DOHH2 (cell line): ENCODE results near the gene POLA2.

ENCODE experiments used
- H3F3A ChIP-seq: fragments of 200-600 bp; sonication (generic), shearing (Covaris generic); 2 replicates; pipeline ENCODE4 v1.6.0; 2016; ENCODE audit warnings: antibody characterized with exemption, mild to moderate bottlenecking; ENCODE audit not compliant: control insufficient read depth, insufficient read depth
- H3K27ac ChIP-seq: fragments of 200-600 bp; sonication (generic); 2 replicates; pipeline ENCODE4 v1.5.1; 2014; ENCODE audit warnings: low read depth, mild to moderate bottlenecking, low read length, moderate library complexity
- H3K27me3 ChIP-seq: fragments of 200-600 bp; sonication (generic); 2 replicates; pipeline ENCODE4 v1.6.1; 2014; ENCODE audit warnings: mild to moderate bottlenecking, low read length, mixed read lengths; ENCODE audit not compliant: control insufficient read depth
- H3K36me3 ChIP-seq: fragments of 200-600 bp; sonication (generic); 2 replicates; pipeline ENCODE4 v1.6.1; 2014; ENCODE audit warnings: mild to moderate bottlenecking, low read length, moderate library complexity, mixed read lengths; ENCODE audit not compliant: control insufficient read depth
- H3K4me1 ChIP-seq: fragments of 200-600 bp; sonication (generic); 2 replicates; pipeline ENCODE4 v1.6.1; 2014; ENCODE audit warnings: mild to moderate bottlenecking, low read length, mixed read lengths; ENCODE audit not compliant: control insufficient read depth
- H3K4me2 ChIP-seq: fragments of 200-600 bp; sonication (generic); 2 replicates; pipeline ENCODE4 v1.6.0; 2014; ENCODE audit warnings: mild to moderate bottlenecking, low read length, moderate library complexity
- H3K4me3 ChIP-seq: fragments of 200-600 bp; sonication (generic); 2 replicates; pipeline ENCODE4 v1.5.1; 2014; ENCODE audit warnings: mild to moderate bottlenecking, low read length, mixed read lengths
- H3K79me2 ChIP-seq: fragments of 200-600 bp; sonication (generic); 2 replicates; pipeline ENCODE4 v1.6.1; 2014; ENCODE audit warnings: mild to moderate bottlenecking, low read length, mixed read lengths; ENCODE audit not compliant: control insufficient read depth
- H3K9me2 ChIP-seq: fragments of 200-600 bp; sonication (generic); replicated peaks from 2 replicates; pipeline ENCODE4 v1.6.1; 2014; ENCODE audit warnings: mild to moderate bottlenecking, low read length, mixed read lengths; ENCODE audit not compliant: control insufficient read depth
- H3K9me3 ChIP-seq: fragments of 200-600 bp; sonication (generic); 2 replicates; pipeline ENCODE4 v1.6.1; 2014; ENCODE audit warnings: antibody characterized with exemption, low read length, mixed read lengths; ENCODE audit not compliant: control insufficient read depth, insufficient read depth
- H4K20me1 ChIP-seq: fragments of 200-600 bp; sonication (generic); 2 replicates; pipeline ENCODE4 v1.6.0; 2014; ENCODE audit warnings: low read depth, mild to moderate bottlenecking, antibody characterized with exemption, low read length, moderate library complexity; ENCODE audit not compliant: control insufficient read depth, insufficient read depth
- CTCF ChIP-seq: fragments of 200-600 bp; sonication (generic); IDR thresholded peaks from one replicate; pipeline ENCODE4 v1.5.1; 2014; ENCODE audit warnings: antibody characterized with exemption, mild to moderate bottlenecking, low read depth, low read length; ENCODE audit not compliant: poor library complexity, severe bottlenecking
- EZH2phosphoT487 ChIP-seq: fragments of 200-600 bp; sonication (generic); IDR thresholded peaks from 2 replicates; pipeline ENCODE4 v1.6.1; 2017; ENCODE audit warnings: borderline replicate concordance, mild to moderate bottlenecking, antibody characterized with exemption, low read length, moderate library complexity, mixed read lengths

The POLA2 gene

DNA sequence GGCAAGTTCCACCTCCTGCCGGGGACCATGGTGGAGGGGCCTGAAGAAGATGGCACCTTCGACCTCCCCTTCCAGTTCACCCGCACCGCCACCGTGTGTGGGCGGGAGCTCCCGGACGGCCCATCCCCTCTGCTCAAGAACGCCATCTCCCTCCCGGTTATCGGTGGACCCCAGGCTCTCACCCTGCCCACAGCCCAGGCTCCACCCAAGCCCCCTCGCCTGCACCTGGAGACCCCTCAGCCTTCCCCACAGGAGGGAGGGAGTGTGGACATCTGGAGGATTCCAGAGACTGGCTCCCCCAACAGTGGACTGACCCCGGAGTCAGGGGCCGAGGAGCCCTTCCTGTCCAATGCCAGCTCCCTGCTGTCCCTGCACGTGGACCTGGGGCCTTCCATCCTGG, 59.3 kb downstream of the POLA2 start:
- Histone ChIP-seq H3K27ac (no peak overlapping the region), H3K9me2 (no peaks in the 10 kb centered on the region), H3K36me3 (no peaks in the 10 kb centered on the region), H4K20me1 (no peaks in the 10 kb centered on the region), H3K4me3 (no peak overlapping the region), H3F3A (0 out of 2 replicates have a peak, but pooled peaks cover 6% of the 10 kb centered on the region), H3K27me3 (no peaks in the 10 kb centered on the region), H3K79me2 (no peaks in the 10 kb centered on the region), H3K4me1 (peaks cover 7% of the 10 kb centered on the region), H3K9me3 (no peaks in the 10 kb centered on the region), H3K4me2 (no peak overlapping the region)
- TF ChIP-seq EZH2phosphoT487 (no peak), CTCF (no peak)

DNA sequence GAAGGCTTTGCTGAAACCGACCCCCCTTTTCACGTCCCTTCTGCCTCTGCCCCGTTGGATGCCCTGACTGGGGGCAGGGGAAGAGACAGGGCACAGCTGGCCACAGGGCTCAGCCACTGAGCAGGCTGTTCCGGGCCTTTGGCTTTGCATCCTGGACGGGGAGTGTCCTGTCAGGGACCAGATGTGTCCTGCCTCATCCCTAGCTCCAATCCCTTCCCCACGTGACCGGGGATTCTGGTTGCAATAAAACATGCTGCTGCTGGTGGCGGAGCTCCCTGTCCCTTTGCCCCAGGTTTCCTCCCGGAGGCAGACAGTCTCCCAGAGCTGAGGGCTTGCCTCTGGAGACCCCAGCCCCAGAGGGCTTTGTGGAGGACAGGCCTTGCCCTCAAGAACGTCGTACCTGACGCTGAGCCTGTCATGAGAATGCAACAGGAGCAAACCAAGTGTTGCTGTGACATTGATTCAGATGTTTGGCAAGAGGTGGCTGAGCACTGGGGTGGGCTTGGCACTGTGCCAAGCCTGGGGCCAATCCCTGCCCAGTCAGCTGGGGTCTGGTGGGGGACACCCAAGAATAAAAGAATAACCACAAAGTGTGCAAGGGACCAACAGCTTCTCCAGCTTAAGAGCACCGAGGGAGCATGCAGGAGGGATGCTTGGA, 60.2 kb downstream of the POLA2 start:
- no peaks in the 10 kb centered on the region for H4K20me1 ChIP-seq
- peaks cover 5% of the 10 kb centered on the region; the same call in 1 of the 2 replicates for H3K4me1 ChIP-seq
- 0 out of 2 replicates have a peak, but pooled peaks cover 6% of the 10 kb centered on the region for H3F3A ChIP-seq
- no peak overlapping the region for H3K4me2 ChIP-seq
- no peaks in the 10 kb centered on the region for H3K9me3 ChIP-seq
- no peaks in the 10 kb centered on the region for H3K27me3 ChIP-seq
- no peaks in the 10 kb centered on the region for H3K9me2 ChIP-seq
- H3K4me3 ChIP-seq, result no peak overlapping the region
- no peak overlapping the region for H3K27ac ChIP-seq
- no peaks in the 10 kb centered on the region for H3K36me3 ChIP-seq
- TF ChIP-seq EZH2phosphoT487 (no peak), CTCF (no peak)
- H3K79me2 ChIP-seq, result no peaks in the 10 kb centered on the region

DNA sequence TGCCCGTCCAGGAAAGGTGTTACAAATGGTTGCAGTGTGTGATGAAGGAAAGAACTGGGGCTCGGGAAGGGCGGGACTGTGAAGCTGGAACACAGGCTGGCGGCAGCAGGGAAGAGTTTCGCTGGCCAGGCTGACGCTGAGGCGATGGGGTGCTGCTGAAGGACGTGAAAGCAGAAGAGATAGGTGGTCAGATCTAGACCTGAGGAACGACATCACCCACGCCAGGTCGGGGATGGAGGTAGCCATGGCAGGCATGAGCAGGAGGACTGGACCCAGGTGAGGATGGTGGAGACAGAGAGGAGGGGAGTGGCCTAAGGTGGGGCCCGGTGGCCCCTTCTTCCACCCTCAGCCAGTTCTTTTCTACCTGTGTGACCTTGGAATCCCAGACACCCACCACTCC, 62.1 kb downstream of the POLA2 start:
- no peaks in the 10 kb centered on the region for H3K36me3 ChIP-seq
- no peaks in the 10 kb centered on the region for H3K9me3 ChIP-seq
- H3K79me2 ChIP-seq, result no peaks in the 10 kb centered on the region
- no peak overlapping the region for H3K4me2 ChIP-seq
- no peak overlapping the region for H3K4me3 ChIP-seq
- peaks cover 2% of the 10 kb centered on the region for H3K4me1 ChIP-seq
- no peaks in the 10 kb centered on the region for H3F3A ChIP-seq
- TF ChIP-seq EZH2phosphoT487 (no peak), CTCF (no peak)
- no peaks in the 10 kb centered on the region for H3K27me3 ChIP-seq
- no peak overlapping the region for H3K27ac ChIP-seq
- H4K20me1 ChIP-seq, result no peaks in the 10 kb centered on the region
- no peaks in the 10 kb centered on the region for H3K9me2 ChIP-seq
